Middle frontal gyrus (tissue), 1 donor: ENCODE data around the gene CBFA2T2.
A peak's percentile ranks its signal among the peaks of the same experiment; 100 is the strongest.

Source experiments
- DNase-seq: peaks from one replicate; pipeline ENCODE4 v3.0.0-alpha.2; 2015; ENCODE audit warnings: low spot score; ENCODE audit errors: extremely low spot score

The CBFA2T2 gene

GRCh38 chr20:33650753-33651561, 161.1 kb downstream of the CBFA2T2 start:
- no peak for DNase-seq

GRCh38 chr20:33651562-33652048, 161.7 kb downstream of the CBFA2T2 start:
- no peak for DNase-seq

- no peak for DNase-seq
Observed at GRCh38 chr20:33653218-33653899, 163.5 kb downstream of the CBFA2T2 start.

- DNase-seq = no peak
Observed at GRCh38 chr20:33653900-33654596, 164.2 kb downstream of the CBFA2T2 start.

GRCh38 chr20:33654680-33655161, 164.8 kb downstream of the CBFA2T2 start:
- DNase-seq = no peak

GRCh38 chr20:33655164-33655563, 165.3 kb downstream of the CBFA2T2 start:
- DNase-seq = no peak

- DNase-seq = no peak
Observed at GRCh38 chr20:33656010-33656782, 166.3 kb downstream of the CBFA2T2 start.

- DNase-seq = no peak
Observed at GRCh38 chr20:33656783-33657703, 167.1 kb downstream of the CBFA2T2 start.

- DNase-seq = no peak
Observed at GRCh38 chr20:33657704-33658095, 167.8 kb downstream of the CBFA2T2 start.

- no peak for DNase-seq
Observed at GRCh38 chr20:33658510-33658909, 168.6 kb downstream of the CBFA2T2 start.

GRCh38 chr20:33658929-33659328, 169.0 kb downstream of the CBFA2T2 start:
- no peak for DNase-seq

GRCh38 chr20:33659341-33660034, 169.6 kb downstream of the CBFA2T2 start:
- DNase-seq = no peak

- no peak for DNase-seq
Observed at GRCh38 chr20:33660035-33660684, 170.3 kb downstream of the CBFA2T2 start.

GRCh38 chr20:33660685-33661058, 170.8 kb downstream of the CBFA2T2 start:
- no peak for DNase-seq

GRCh38 chr20:33662172-33662571, 172.3 kb downstream of the CBFA2T2 start, which contains the start of gene C20orf144:
Gene C20orf144, plus strand, starts transcription at chr20:33662327. Its CDS starts 19 bp downstream, at chr20:33662346.
- DNase-seq = no peak

- peak; percentile 67 for DNase-seq
Observed at GRCh38 chr20:33663161-33664084, 173.5 kb downstream of the CBFA2T2 start.

- DNase-seq = no peak
Observed at GRCh38 chr20:33664085-33664761, 174.3 kb downstream of the CBFA2T2 start.
